A673 (cell line): ENCODE data around the gene MAVS. TPM values are rescaled to one million over a fixed set of nuclear protein-coding genes. Genes with fewer than 3 reads are reported as not detected.

Experiments used
- BruUV-seq: library from RNA; stranded (reverse); fragments of 400-500 nt; replicated peaks from 2 replicates; lab custom pipeline; 2021; lab: Mats Ljungman, UMichigan
- CTCF ChIA-PET: fragments of 300-600 bp; sonication (Branson Sonifier 250); formaldehyde crosslinking; loops from one replicate; lab custom pipeline; 2022; ENCODE audit warnings: antibody characterized with exemption; lab: Charles Lee
- POLR2A ChIA-PET: fragments of 300-600 bp; sonication (Branson Sonifier 250); formaldehyde crosslinking; loops from one replicate; lab custom pipeline; 2022; ENCODE audit warnings: antibody characterized with exemption; ENCODE audit not compliant: low non-redundant PET; lab: Charles Lee
- DNase-seq: peaks from one replicate; pipeline ENCODE4 v3.0.0-alpha.2; 2015; ENCODE audit warnings: low spot score
- H3K27ac ChIP-seq: fragments of 200-600 bp; sonication (generic); 2 replicates; pipeline ENCODE4 v1.5.1; 2016; ENCODE audit warnings: mixed run types, low read depth, mild to moderate bottlenecking, mixed read lengths, antibody characterized with exemption, low read length; ENCODE audit not compliant: poor library complexity, severe bottlenecking
- H3K27me3 ChIP-seq: fragments of 200-600 bp; sonication (generic); replicated peaks from 2 replicates; pipeline ENCODE4 v1.6.1; 2017; ENCODE audit warnings: mixed run types, low read depth, mild to moderate bottlenecking, mixed read lengths, antibody characterized with exemption, low read length; ENCODE audit not compliant: insufficient read depth, poor library complexity
- H3K36me3 ChIP-seq: fragments of 200-600 bp; sonication (generic); 2 replicates; pipeline ENCODE4 v1.6.1; 2016; ENCODE audit warnings: mixed run types, mild to moderate bottlenecking, mixed read lengths, antibody characterized with exemption, low read length; ENCODE audit not compliant: insufficient read depth, poor library complexity, severe bottlenecking
- H3K4me1 ChIP-seq: fragments of 200-600 bp; sonication (generic); 2 replicates; pipeline ENCODE4 v1.6.1; 2017; ENCODE audit warnings: mixed run types, mild to moderate bottlenecking, mixed read lengths, antibody characterized with exemption, low read length; ENCODE audit not compliant: insufficient read depth, poor library complexity, severe bottlenecking
- H3K4me3 ChIP-seq: fragments of 200-600 bp; sonication (generic); 2 replicates; pipeline ENCODE4 v1.5.1; 2016; ENCODE audit warnings: low read depth, mixed run types, mild to moderate bottlenecking, mixed read lengths, low read length; ENCODE audit not compliant: poor library complexity, severe bottlenecking
- H3K9me3 ChIP-seq: fragments of 200-600 bp; sonication (generic); 2 replicates; pipeline ENCODE4 v1.6.1; 2016; ENCODE audit warnings: mixed run types, low read depth, mild to moderate bottlenecking, mixed read lengths, antibody characterized with exemption, low read length; ENCODE audit not compliant: poor library complexity, severe bottlenecking
- EZH2 ChIP-seq: fragments of 200-600 bp; sonication (generic); IDR thresholded peaks from 2 replicates; pipeline ENCODE4 v1.6.1; 2017; ENCODE audit warnings: borderline replicate concordance, low read depth, mild to moderate bottlenecking, mixed read lengths, antibody characterized with exemption, low read length; ENCODE audit not compliant: poor library complexity, severe bottlenecking
- intact Hi-C: fragments of 100-400 bp; cut with micrococcal nuclease; formaldehyde crosslinking; loops from one replicate; pipeline ENCODE4 v1.10.0; 2022; ENCODE audit not compliant: unreplicated experiment
- total RNA-seq: library from RNA; stranded (reverse); gene quantifications from 2 replicates; pipeline ENCODE4 v1.2.3, GENCODE V29; 2021
- TF ChIP-seq, protein P1 (sequence below): fragments of 300-800, 200-600 bp; sonication (generic); conservative IDR thresholded peaks from 2 replicates; pipeline ENCODE4 v1.5.1; 2017; ENCODE audit warnings: low read depth, mild to moderate bottlenecking, antibody characterized with exemption, low read length, moderate library complexity, mixed read lengths

Gene MAVS
- total RNA-seq, 1 experiment from 2014 or later: 28.2 TPM

DNA sequence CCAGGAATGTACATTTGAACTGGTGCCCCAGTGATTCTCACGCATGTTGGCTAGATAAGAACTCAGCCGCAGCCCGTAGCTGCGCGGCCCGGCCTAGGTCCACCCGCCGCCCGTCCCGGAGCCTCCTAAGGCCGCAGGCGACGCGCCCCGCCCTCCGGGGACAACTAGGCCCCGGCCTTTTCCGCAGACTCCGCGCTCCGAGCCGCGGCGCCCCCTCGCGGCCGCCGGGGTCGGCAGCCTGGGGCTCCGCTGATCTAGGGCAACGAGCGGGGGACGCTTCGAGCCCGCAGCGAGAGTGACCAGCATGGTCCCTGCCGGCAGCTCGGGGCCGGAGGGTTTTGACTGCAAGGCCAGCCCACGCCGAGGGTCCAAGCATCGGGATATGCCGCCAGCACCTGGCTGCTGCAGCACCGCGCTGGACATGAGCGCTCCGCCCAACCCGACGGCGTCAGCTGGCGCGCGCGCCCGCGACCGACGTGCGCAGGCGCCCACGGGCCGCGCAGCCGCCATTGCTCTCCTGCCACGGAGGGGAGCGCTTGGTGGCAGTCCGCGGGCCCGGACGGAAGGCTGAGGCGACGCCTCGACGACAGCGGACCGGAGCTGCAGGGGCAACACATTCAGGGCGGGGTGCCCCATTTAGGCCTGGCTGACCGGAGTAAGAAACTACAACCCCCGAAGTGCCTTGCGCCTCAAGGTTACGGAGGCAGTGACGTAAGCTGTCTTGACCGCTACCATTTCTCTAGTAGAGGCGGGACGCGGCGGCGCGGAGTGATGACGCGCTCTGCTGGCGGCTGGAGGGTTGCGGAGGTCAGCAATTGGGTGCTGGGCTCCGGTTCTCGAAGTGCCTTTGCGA, 26.4 kb upstream of the MAVS start, which contains the start of gene AP5S1:
AP5S1 (plus strand) TSS at position 500 of the 853 bp plus-strand sequence. CDS start 1,571 bp downstream, outside the sequence.
- peak; percentile 95 for DNase-seq
- Histone ChIP-seq H3K9me3 (no peaks in the 10 kb centered on the region), H3K27me3 (no peaks in the 10 kb centered on the region), H3K27ac (peak within 1 kb of the TSS; percentile 99), H3K4me1 (peaks cover 14% of the 10 kb centered on the region), H3K36me3 (peaks cover 6% of the 10 kb centered on the region), H3K4me3 (peak within 1 kb of the TSS; percentile 73)
- TF ChIP-seq, protein P1, sequence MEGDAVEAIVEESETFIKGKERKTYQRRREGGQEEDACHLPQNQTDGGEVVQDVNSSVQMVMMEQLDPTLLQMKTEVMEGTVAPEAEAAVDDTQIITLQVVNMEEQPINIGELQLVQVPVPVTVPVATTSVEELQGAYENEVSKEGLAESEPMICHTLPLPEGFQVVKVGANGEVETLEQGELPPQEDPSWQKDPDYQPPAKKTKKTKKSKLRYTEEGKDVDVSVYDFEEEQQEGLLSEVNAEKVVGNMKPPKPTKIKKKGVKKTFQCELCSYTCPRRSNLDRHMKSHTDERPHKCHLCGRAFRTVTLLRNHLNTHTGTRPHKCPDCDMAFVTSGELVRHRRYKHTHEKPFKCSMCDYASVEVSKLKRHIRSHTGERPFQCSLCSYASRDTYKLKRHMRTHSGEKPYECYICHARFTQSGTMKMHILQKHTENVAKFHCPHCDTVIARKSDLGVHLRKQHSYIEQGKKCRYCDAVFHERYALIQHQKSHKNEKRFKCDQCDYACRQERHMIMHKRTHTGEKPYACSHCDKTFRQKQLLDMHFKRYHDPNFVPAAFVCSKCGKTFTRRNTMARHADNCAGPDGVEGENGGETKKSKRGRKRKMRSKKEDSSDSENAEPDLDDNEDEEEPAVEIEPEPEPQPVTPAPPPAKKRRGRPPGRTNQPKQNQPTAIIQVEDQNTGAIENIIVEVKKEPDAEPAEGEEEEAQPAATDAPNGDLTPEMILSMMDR: peak; percentile 97
- no peak for TF ChIP-seq EZH2
- TSS peak; percentile 76 for BruUV-seq
- intact Hi-C loops: loop anchor here (1.0 kb wide), 1 partner anchor 33 kb away; no protein-coding TSS in a partner anchor
- CTCF ChIA-PET: interaction anchor here (0.6 to 1.6 kb wide), 8 partner anchors 8 to 265 kb away, joined by 3 to 7 read pairs (median 4); partner anchors contain the start of genes ADISSP, CENPB and SPEF1
- POLR2A ChIA-PET: interaction anchor here (0.5 to 0.8 kb wide), 3 partner anchors 30 to 33 kb away, joined by 3 to 8 read pairs (median 5); partner anchors contain the start of gene CENPB

DNA sequence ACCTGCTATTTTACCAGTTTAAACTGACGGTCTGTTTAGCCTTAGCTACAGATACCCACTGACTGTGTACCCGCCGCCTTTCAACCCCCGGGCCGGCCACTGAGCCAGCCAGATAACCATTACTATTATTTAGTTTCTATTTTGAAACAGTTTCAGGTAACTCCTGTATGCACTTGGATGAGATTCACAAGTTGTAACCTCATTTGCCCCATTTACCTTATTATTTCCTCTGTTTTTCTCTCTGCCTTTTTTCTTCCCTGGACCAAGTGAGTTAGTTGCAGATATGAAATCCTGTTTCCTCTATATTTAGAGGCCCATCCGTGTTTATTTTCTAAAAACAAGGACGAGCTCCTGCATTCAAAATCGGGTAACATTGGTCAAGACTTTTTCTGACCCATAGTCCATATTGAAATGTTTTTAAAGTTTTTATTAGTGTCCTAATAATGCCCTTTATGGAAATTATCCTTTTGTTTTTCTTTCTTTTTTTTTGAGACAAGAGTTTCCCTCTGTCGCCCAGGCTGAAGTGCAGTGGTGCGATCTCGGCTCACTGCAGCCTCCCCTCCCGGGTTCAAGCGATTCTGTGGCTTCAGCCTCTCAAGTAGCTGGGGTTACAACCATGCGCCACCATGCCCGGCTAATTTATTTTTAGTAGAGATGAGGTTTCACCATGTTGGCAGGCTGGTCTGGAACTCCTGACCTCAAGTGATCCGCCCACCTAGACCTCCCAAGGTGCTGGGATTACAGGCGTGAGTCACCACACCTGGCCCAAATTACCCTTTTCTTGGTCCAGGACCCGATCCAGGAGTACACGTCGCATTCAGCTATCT, 25.5 kb upstream of the MAVS start:
- ChIA-PET POLR2A (interaction anchor here (0.6 to 0.8 kb wide), 3 partner anchors 29 to 1971 kb away, joined by 3 to 8 read pairs (median 5); partner anchors contain the start of gene CENPB), CTCF (interaction anchor here (0.6 to 1.6 kb wide), 8 partner anchors 9 to 264 kb away, joined by 3 to 7 read pairs (median 4); partner anchors contain the start of genes ADISSP, CENPB and SPEF1)
- DNase-seq: no peak
- TSS peak; percentile 83 for BruUV-seq
- H3K36me3 ChIP-seq: peaks cover 6% of the 10 kb centered on the region
- H3K4me3 ChIP-seq: peak overlapping the region; percentile 73
- peaks cover 14% of the 10 kb centered on the region for H3K4me1 ChIP-seq
- H3K27ac ChIP-seq: peak overlapping the region; percentile 99
- intact Hi-C loops: loop anchor here (1.0 kb wide), 1 partner anchor 34 kb away; no protein-coding TSS in a partner anchor
- no peaks in the 10 kb centered on the region for H3K9me3 ChIP-seq
- H3K27me3 ChIP-seq: no peaks in the 10 kb centered on the region
- TF ChIP-seq EZH2: no peak
- TF ChIP-seq, protein P1: no peak

DNA sequence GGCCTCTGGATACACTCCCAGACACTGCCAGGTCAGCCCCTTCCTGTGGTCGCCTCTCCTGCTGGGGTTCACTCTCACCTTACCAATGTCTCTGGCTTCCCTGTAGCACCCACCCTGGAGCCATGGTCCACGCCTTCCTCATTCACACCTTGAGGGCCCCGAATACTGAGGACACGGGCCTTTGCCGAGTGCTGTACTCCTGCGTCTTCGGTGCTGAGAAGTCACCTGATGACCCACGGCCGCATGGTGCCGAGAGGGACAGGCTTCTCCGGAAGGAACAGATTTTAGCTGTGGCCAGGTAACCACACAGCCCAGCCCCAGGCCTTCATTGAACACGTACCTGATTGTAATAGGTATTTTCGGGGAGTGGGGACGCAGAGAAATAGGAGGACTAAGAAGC, 24.6 kb upstream of the MAVS start:
- TF ChIP-seq, protein P1: no peak
- no peak for TF ChIP-seq EZH2
- intact Hi-C loops: no loop called here

More for the DNA sequence above, 24.6 kb upstream of the MAVS start:
- ChIA-PET POLR2A (interaction anchor here (0.6 kb wide), 1 partner anchor 1972 kb away, joined by 5 read pairs; no protein-coding TSS in a partner anchor), CTCF (no interaction called here)
- Histone ChIP-seq H3K27ac (no peak overlapping the region), H3K4me1 (peaks cover 14% of the 10 kb centered on the region), H3K36me3 (peaks cover 6% of the 10 kb centered on the region), H3K9me3 (no peaks in the 10 kb centered on the region), H3K4me3 (no peak overlapping the region), H3K27me3 (no peaks in the 10 kb centered on the region)
- DNase-seq: no peak
- BruUV-seq: no TSS peak
